Parathyroid adenoma (tissue), 2 donors: ENCODE data around the gene ATP5PB.

Experiments used
- H2AFZ ChIP-seq: fragments of 300-600 bp; sonication (generic); one replicate; pipeline ENCODE4 v1.7.0; 2017; ENCODE audit warnings: antibody characterized with exemption, mild to moderate bottlenecking
- H3K27ac ChIP-seq: fragments of 300-600 bp; sonication (generic); one replicate; pipeline ENCODE4 v1.7.0; 2017
- H3K27me3 ChIP-seq: fragments of 300-600 bp; sonication (generic); one replicate; pipeline ENCODE4 v1.7.0; 2017; ENCODE audit warnings: low read length; ENCODE audit not compliant: control insufficient read depth, insufficient read depth
- H3K36me3 ChIP-seq: fragments of 300-600 bp; sonication (generic); one replicate; pipeline ENCODE4 v1.7.0; 2017; ENCODE audit warnings: low read length; ENCODE audit not compliant: control insufficient read depth, insufficient read depth
- H3K4me1 ChIP-seq: fragments of 300-600 bp; sonication (generic); one replicate; pipeline ENCODE4 v1.7.0; 2017; ENCODE audit warnings: control low read depth
- H3K4me2 ChIP-seq: fragments of 300-600 bp; sonication (generic); one replicate; pipeline ENCODE4 v1.7.0; 2017; ENCODE audit warnings: low read length
- H3K4me3 ChIP-seq: fragments of 300-600 bp; sonication (generic); one replicate; pipeline ENCODE4 v1.7.0; 2017; ENCODE audit warnings: low read depth, low read length
- H3K79me2 ChIP-seq: fragments of 300-600 bp; sonication (generic); one replicate; pipeline ENCODE4 v1.7.0; 2017; ENCODE audit warnings: control low read depth
- H3K9ac ChIP-seq: fragments of 300-600 bp; sonication (generic); one replicate; pipeline ENCODE4 v1.7.0; 2017; ENCODE audit warnings: mild to moderate bottlenecking
- H3K9me3 ChIP-seq: fragments of 300-600 bp; sonication (generic); one replicate; pipeline ENCODE4 v1.7.0; 2017; ENCODE audit warnings: low read length; ENCODE audit not compliant: control insufficient read depth
- CTCF ChIP-seq: fragments of 300-600 bp; sonication (generic); IDR thresholded peaks from one replicate; pipeline ENCODE4 v1.7.0; 2017; ENCODE audit warnings: antibody characterized with exemption, mild to moderate bottlenecking
- donor health status: primary hyperparathyroidism.

ATP5PB gene

DNA sequence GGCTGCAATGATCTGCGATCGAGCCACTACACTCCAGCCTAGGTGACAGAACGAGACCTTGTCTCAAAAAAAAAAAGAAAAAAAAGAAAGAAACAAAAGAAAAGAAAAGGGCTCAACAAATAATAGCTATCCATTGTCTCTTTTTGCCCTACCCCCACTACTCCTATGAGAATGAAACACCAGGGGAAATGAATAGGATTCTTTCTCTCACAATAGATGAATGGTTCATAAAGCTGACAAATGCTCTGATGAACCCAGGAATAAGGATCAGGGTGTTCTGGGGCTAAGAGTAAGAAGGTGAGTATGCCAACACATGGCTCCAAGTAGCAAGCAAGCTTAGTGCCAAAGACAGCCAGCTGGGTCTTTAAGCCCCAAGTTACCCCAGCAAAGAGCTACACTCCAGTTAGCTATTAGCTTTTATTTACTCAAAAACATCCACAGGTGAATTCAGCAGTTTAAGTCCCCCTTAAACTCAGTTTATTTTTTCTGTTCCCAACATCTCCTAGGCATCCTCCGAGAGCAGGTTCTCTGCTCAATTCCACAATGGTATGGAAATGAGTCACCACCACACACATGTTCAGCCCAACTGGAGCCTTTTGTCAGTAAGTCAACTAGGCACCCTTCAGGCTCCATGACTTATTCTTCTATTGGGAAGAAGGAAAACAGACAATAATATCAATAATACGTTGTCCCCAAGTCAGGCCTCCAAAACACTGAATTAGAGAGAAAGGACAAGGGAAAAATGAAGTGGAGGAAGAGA lies 49.9 kb downstream of the ATP5PB start:
- no peaks in the 10 kb centered on the region for H3K36me3 ChIP-seq
- H3K4me1 ChIP-seq = peaks cover under 1% of the 10 kb centered on the region
- no peaks in the 10 kb centered on the region for H3K9me3 ChIP-seq
- no peak overlapping the region for H3K4me3 ChIP-seq
- no peaks in the 10 kb centered on the region for H3K27me3 ChIP-seq
- H2AFZ ChIP-seq = no peak overlapping the region
- no peak overlapping the region for H3K27ac ChIP-seq
- no peak for TF ChIP-seq CTCF
- no peaks in the 10 kb centered on the region for H3K79me2 ChIP-seq
- no peak overlapping the region for H3K9ac ChIP-seq
- H3K4me2 ChIP-seq = no peak overlapping the region

GRCh38 chr1:111501645-111502044 lies 52.4 kb downstream of the ATP5PB start:
- H3K4me2 ChIP-seq = no peak overlapping the region
- H3K27ac ChIP-seq = no peak overlapping the region
- H3K9me3 ChIP-seq = no peaks in the 10 kb centered on the region
- no peaks in the 10 kb centered on the region for H3K36me3 ChIP-seq
- H3K4me3 ChIP-seq = no peak overlapping the region
- H3K4me1 ChIP-seq = peaks cover 3% of the 10 kb centered on the region
- H3K9ac ChIP-seq = no peak overlapping the region
- no peaks in the 10 kb centered on the region for H3K79me2 ChIP-seq
- H3K27me3 ChIP-seq = no peaks in the 10 kb centered on the region
- no peak for TF ChIP-seq CTCF
- H2AFZ ChIP-seq = no peak overlapping the region

DNA sequence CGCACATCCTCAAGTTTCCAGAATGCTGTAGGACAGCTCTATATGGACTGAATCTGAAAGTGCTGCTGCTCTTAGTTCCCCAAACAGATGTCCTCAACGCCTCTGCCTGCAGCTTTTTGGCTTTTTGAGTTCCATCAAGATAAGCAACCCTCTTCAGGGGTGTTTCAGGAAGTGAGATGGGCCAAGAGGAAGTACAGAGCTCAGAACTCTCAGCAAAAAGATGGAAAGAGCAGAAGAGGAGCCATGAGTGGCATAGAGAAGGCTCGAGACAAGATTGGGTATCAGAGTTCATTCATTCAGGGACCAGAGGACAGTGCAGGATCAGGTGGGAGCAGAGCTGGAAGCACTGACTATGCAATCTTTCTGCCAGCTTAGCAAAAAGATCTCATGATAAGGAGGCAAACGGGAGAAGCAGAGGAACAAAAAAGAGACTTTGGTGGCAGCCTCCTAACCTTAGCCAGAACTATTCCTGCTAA lies 54.4 kb downstream of the ATP5PB start, which contains the start of the genes ADORA3 and TMIGD3:
TSS of gene ADORA3 (minus strand) at position 49 of the 476 bp plus-strand sequence. CDS start 279 bp downstream, outside the sequence.
TSS of gene TMIGD3 (minus strand) at position 49 of the 476 bp plus-strand sequence. CDS start 279 bp downstream, outside the sequence.
- Histone ChIP-seq H3K4me1 (peaks cover 18% of the 10 kb centered on the region), H3K4me3 (no peak within 1 kb of the TSS), H3K4me2 (peak within 1 kb of the TSS; percentile 7), H2AFZ (no peak within 1 kb of the TSS), H3K27ac (no peak within 1 kb of the TSS), H3K9ac (no peak within 1 kb of the TSS), H3K79me2 (no peaks in the 10 kb centered on the region), H3K27me3 (no peaks in the 10 kb centered on the region), H3K36me3 (no peaks in the 10 kb centered on the region), H3K9me3 (no peaks in the 10 kb centered on the region)
- no peak for TF ChIP-seq CTCF

- TF ChIP-seq CTCF = no peak
Measured at GRCh38 chr1:111504097-111504496, 54.8 kb downstream of the ATP5PB start.

More at GRCh38 chr1:111504097-111504496, 54.8 kb downstream of the ATP5PB start:
- no peaks in the 10 kb centered on the region for H3K9me3 ChIP-seq
- H3K4me3 ChIP-seq = no peak overlapping the region
- no peaks in the 10 kb centered on the region for H3K79me2 ChIP-seq
- no peak overlapping the region for H3K4me2 ChIP-seq
- no peaks in the 10 kb centered on the region for H3K36me3 ChIP-seq
- no peak overlapping the region for H3K9ac ChIP-seq
- peaks cover 22% of the 10 kb centered on the region for H3K4me1 ChIP-seq
- no peak overlapping the region for H3K27ac ChIP-seq
- H2AFZ ChIP-seq = no peak overlapping the region
- H3K27me3 ChIP-seq = no peaks in the 10 kb centered on the region
